HEK293 (cell line): ENCODE measurements around the gene UNCX.

Experiments
- BCL11A ChIP-seq: fragments of 450-650 bp; formaldehyde crosslinking; IDR thresholded peaks from 2 replicates; pipeline ENCODE4 v1.5.1; 2016; ENCODE audit warnings: low read depth, missing biosample characterization, missing genetic modification characterization
- CTCF ChIP-seq: fragments of 450-650 bp; formaldehyde crosslinking; IDR thresholded peaks from 2 replicates; pipeline ENCODE4 v1.5.1; 2016; ENCODE audit warnings: missing biosample characterization, missing genetic modification characterization
- GLI2 ChIP-seq: fragments of 450-650 bp; formaldehyde crosslinking; IDR thresholded peaks from 2 replicates; pipeline ENCODE4; 2017; ENCODE audit warnings: missing biosample characterization, missing genetic modification characterization, low read depth, borderline replicate concordance

GRCh38 chr7:1257863-1258262, 25.2 kb downstream of the UNCX start:
- TF ChIP-seq BCL11A (tag by site-specific recombination): no peak
- TF ChIP-seq CTCF (tag by site-specific recombination): no peak
- no peak for TF ChIP-seq GLI2 (tag by site-specific recombination)
